ENCODE data around the gene TRPV6. TPM values are rescaled to one million over a fixed set of nuclear protein-coding genes. Genes with fewer than 3 reads are reported as not detected.

TRPV6 gene
- polyA plus RNA-seq, 1 experiment: not detected

- ChIA-PET CTCF (interaction anchor here (1.3 kb wide), 1 partner anchor 8 kb away, joined by 3 read pairs; no protein-coding TSS in a partner anchor), POLR2A (no interaction called here)
- no peak for TF ChIP-seq CTCF (IDR thresholded peaks at IDR 0.05; ENCODE audit: insufficient read depth, low read depth, low read length)
- H3K4me3 ChIP-seq (ENCODE audit: low read depth, low read length): no peak overlapping the region
- DNase-seq (ENCODE audit: low read depth): no peak
- H3K27me3 ChIP-seq (ENCODE audit: control insufficient read depth, insufficient read depth, low read length): no peaks in the 10 kb centered on the region
- H3K36me3 ChIP-seq (ENCODE audit: control insufficient read depth, insufficient read depth, low read length): no peaks in the 10 kb centered on the region
These were observed 34.1 kb upstream of the TRPV6 start for GRCh38 chr7:142919656-142920055.

GRCh38 chr7:142918901-142919300, 33.4 kb upstream of the TRPV6 start:
- Histone ChIP-seq H3K4me3 (ENCODE audit: low read depth, low read length) (no peak overlapping the region), H3K27me3 (ENCODE audit: control insufficient read depth, insufficient read depth, low read length) (no peaks in the 10 kb centered on the region), H3K36me3 (ENCODE audit: control insufficient read depth, insufficient read depth, low read length) (no peaks in the 10 kb centered on the region)
- no peak for DNase-seq (ENCODE audit: low read depth)
- no peak for TF ChIP-seq CTCF (IDR thresholded peaks at IDR 0.05; ENCODE audit: insufficient read depth, low read depth, low read length)
- CTCF ChIA-PET: interaction anchor here (1.3 kb wide), 1 partner anchor 9 kb away, joined by 3 read pairs; no protein-coding TSS in a partner anchor
- POLR2A ChIA-PET: no interaction called here

GRCh38 chr7:142917447-142917846, 31.9 kb upstream of the TRPV6 start:
- no peaks in the 10 kb centered on the region for H3K36me3 ChIP-seq (ENCODE audit: control insufficient read depth, insufficient read depth, low read length)
- H3K27me3 ChIP-seq (ENCODE audit: control insufficient read depth, insufficient read depth, low read length): no peaks in the 10 kb centered on the region
- no peak overlapping the region for H3K4me3 ChIP-seq (ENCODE audit: low read depth, low read length)
- POLR2A ChIA-PET: no interaction called here
- DNase-seq (ENCODE audit: low read depth): no peak
- TF ChIP-seq CTCF (IDR thresholded peaks at IDR 0.05; ENCODE audit: insufficient read depth, low read depth, low read length): no peak
- CTCF ChIA-PET: no interaction called here

GRCh38 chr7:142916508-142916907, 31.0 kb upstream of the TRPV6 start:
- ChIA-PET POLR2A (no interaction called here), CTCF (interaction anchor here (0.6 kb wide), 1 partner anchor 574 kb away, joined by 3 read pairs; no protein-coding TSS in a partner anchor)
- Histone ChIP-seq H3K4me3 (ENCODE audit: low read depth, low read length) (no peak overlapping the region), H3K36me3 (ENCODE audit: control insufficient read depth, insufficient read depth, low read length) (no peaks in the 10 kb centered on the region), H3K27me3 (ENCODE audit: control insufficient read depth, insufficient read depth, low read length) (no peaks in the 10 kb centered on the region)
- TF ChIP-seq CTCF (IDR thresholded peaks at IDR 0.05; ENCODE audit: insufficient read depth, low read depth, low read length): no peak
- DNase-seq (ENCODE audit: low read depth): no peak

GRCh38 chr7:142915315-142915714, 29.8 kb upstream of the TRPV6 start:
- TF ChIP-seq CTCF (IDR thresholded peaks at IDR 0.05; ENCODE audit: insufficient read depth, low read depth, low read length): no peak
- Histone ChIP-seq H3K4me3 (ENCODE audit: low read depth, low read length) (no peak overlapping the region), H3K36me3 (ENCODE audit: control insufficient read depth, insufficient read depth, low read length) (no peaks in the 10 kb centered on the region), H3K27me3 (ENCODE audit: control insufficient read depth, insufficient read depth, low read length) (no peaks in the 10 kb centered on the region)
- ChIA-PET CTCF (interaction anchor here (0.6 kb wide), 1 partner anchor 13 kb away, joined by 3 read pairs; no protein-coding TSS in a partner anchor), POLR2A (no interaction called here)
- no peak for DNase-seq (ENCODE audit: low read depth)
